GM23248 (cell line): ENCODE measurements around the gene ST13. TPM values are rescaled to one million over a fixed set of nuclear protein-coding genes. Genes with fewer than 3 reads are reported as not detected.

Source experiments
- DNase-seq: peaks from one replicate; pipeline ENCODE4 v3.0.0-alpha.2; 2015
- H2AFZ ChIP-seq: fragments of 200-600 bp; sonication (generic); 2 replicates; pipeline ENCODE4 v1.6.1; 2016; ENCODE audit warnings: antibody characterized with exemption
- H3F3A ChIP-seq: fragments of 200-600 bp; sonication (generic); 2 replicates; pipeline ENCODE4 v1.6.1; 2016; ENCODE audit warnings: mild to moderate bottlenecking, antibody characterized with exemption, mixed run types; ENCODE audit not compliant: insufficient read depth
- H3K27ac ChIP-seq: fragments of 200-600 bp; sonication (generic); 2 replicates; pipeline ENCODE4 v1.5.1; 2016; ENCODE audit warnings: mild to moderate bottlenecking
- H3K27me3 ChIP-seq: fragments of 200-600 bp; sonication (generic); replicated peaks from 2 replicates; pipeline ENCODE4 v1.6.1; 2016; ENCODE audit warnings: mild to moderate bottlenecking; ENCODE audit not compliant: insufficient read depth
- H3K36me3 ChIP-seq: fragments of 200-600 bp; sonication (generic); 2 replicates; pipeline ENCODE4 v1.6.1; 2016; ENCODE audit warnings: low read depth, mild to moderate bottlenecking
- H3K4me1 ChIP-seq: fragments of 200-600 bp; sonication (generic); 2 replicates; pipeline ENCODE4 v1.6.1; 2016; ENCODE audit warnings: mild to moderate bottlenecking; ENCODE audit not compliant: insufficient read depth
- H3K4me2 ChIP-seq: fragments of 200-600 bp; sonication (generic); one replicate; pipeline ENCODE4 v1.6.1; 2016; ENCODE audit warnings: mild to moderate bottlenecking; ENCODE audit not compliant: unreplicated experiment
- H3K4me3 ChIP-seq: fragments of 200-600 bp; sonication (generic); 2 replicates; pipeline ENCODE4 v1.5.1; 2016; ENCODE audit warnings: mild to moderate bottlenecking
- H3K79me2 ChIP-seq: fragments of 200-600 bp; sonication (generic); 2 replicates; pipeline ENCODE4 v1.6.1; 2016; ENCODE audit warnings: mild to moderate bottlenecking; ENCODE audit not compliant: insufficient read depth
- H3K9ac ChIP-seq: fragments of 200-600 bp; sonication (generic); 2 replicates; pipeline ENCODE4 v1.6.1; 2016; ENCODE audit warnings: mild to moderate bottlenecking
- H3K9me2 ChIP-seq: fragments of 200-600 bp; sonication (generic); 2 replicates; pipeline ENCODE4 v1.6.1; 2016; ENCODE audit warnings: mixed run types, mild to moderate bottlenecking, moderate library complexity; ENCODE audit not compliant: insufficient read depth
- H3K9me3 ChIP-seq: fragments of 200-600 bp; sonication (generic); one replicate; pipeline ENCODE4 v1.6.1; 2017; ENCODE audit warnings: low read depth
- H4K20me1 ChIP-seq: fragments of 200-600 bp; sonication (generic); 2 replicates; pipeline ENCODE4 v1.6.0; 2016; ENCODE audit not compliant: insufficient read depth
- EZH2 ChIP-seq: fragments of 200-600 bp; sonication (generic); IDR thresholded peaks from 2 replicates; pipeline ENCODE4 v1.6.1; 2018; ENCODE audit warnings: antibody characterized with exemption, mild to moderate bottlenecking; ENCODE audit not compliant: insufficient read depth, poor library complexity, severe bottlenecking
- EZH2phosphoT487 ChIP-seq: fragments of 200-600 bp; sonication (generic); IDR thresholded peaks from 2 replicates; pipeline ENCODE4 v1.6.1; 2018; ENCODE audit warnings: antibody characterized with exemption, moderate library complexity, mild to moderate bottlenecking, low read depth; ENCODE audit not compliant: insufficient read depth
- WGBS, 2 experiments: methylation state at CpG; one replicate each; pipeline ENCODE4 v1.1.6; 2015 to 2017; ENCODE audit warnings: low lambda C conversion rate in 2 of 2, low coverage in 1 of 2; ENCODE audit errors: missing lambda C conversion rate in 2 of 2; 5-methylcytosine and 5-hydroxymethylcytosine counted together
- in situ Hi-C: fragments of 300-500 bp; cut with MboI; formaldehyde crosslinking; loops from 2 replicates; pipeline ENCODE4 v1.15.0; 2020
- polyA plus RNA-seq: library from polyadenylated mRNA; unstranded; fragments of >200 nt; fragmentation: Nextera tagmentation; extraction: Ambion mirVana; gene quantifications from 2 replicates; pipeline ENCODE4 v1.2.1, GENCODE V29; 2016
- total RNA-seq: library from RNA; depleted of rRNA; stranded (reverse); fragments of >200 nt; shearing (Covaris generic); gene quantifications from 2 replicates; pipeline ENCODE4 v1.2.3, GENCODE V29; 2014

Gene ST13
- total and polyA plus RNA-seq, 2 experiments from 2014 or later: 141 to 161 TPM

GRCh38 chr22:40862013-40862412, 5.6 kb upstream of the ST13 start, which contains the start of gene DNAJB7:
DNAJB7 (minus strand) TSS chr22:40862113; CDS start chr22:40861994, 119 bp downstream.
- Histone ChIP-seq H3F3A (peaks cover 16% of the 10 kb centered on the region; the same call in 1 of the 2 replicates), H2AFZ (no peak within 1 kb of the TSS), H4K20me1 (no peaks in the 10 kb centered on the region), H3K79me2 (peaks cover 99% of the 10 kb centered on the region), H3K4me2 (no peak within 1 kb of the TSS), H3K27me3 (no peaks in the 10 kb centered on the region), H3K9me2 (no peaks in the 10 kb centered on the region), H3K27ac (no peak within 1 kb of the TSS), H3K9me3 (no peaks in the 10 kb centered on the region), H3K4me3 (no peak within 1 kb of the TSS), H3K36me3 (peaks cover 8% of the 10 kb centered on the region; the same call in 1 of the 2 replicates), H3K4me1 (peaks cover 22% of the 10 kb centered on the region), H3K9ac (no peak within 1 kb of the TSS)
- no peak for DNase-seq
- in situ Hi-C loops: no loop called here
- WGBS, 2 experiments: 97 to 99% methylated on average over 3 of the region's 3 CpGs
- TF ChIP-seq EZH2phosphoT487 (no peak), EZH2 (no peak)

GRCh38 chr22:40857309-40857855, 943 bp upstream of the ST13 start:
- in situ Hi-C loops: no loop called here
- peak overlapping the region; percentile 99 for H3K27ac ChIP-seq
- no peaks in the 10 kb centered on the region for H3K9me2 ChIP-seq
- peak overlapping the region; percentile 92 for H2AFZ ChIP-seq
- H3K36me3 ChIP-seq: peaks cover 8% of the 10 kb centered on the region; the same call in 1 of the 2 replicates
- H3K27me3 ChIP-seq: no peaks in the 10 kb centered on the region
- peak; percentile 49 for DNase-seq
- peak overlapping the region; percentile 84 for H3K4me2 ChIP-seq
- WGBS, 2 experiments: 2% methylated on average over 18 of the region's 18 CpGs
- H3F3A ChIP-seq: peaks cover 30% of the 10 kb centered on the region; the same call in 1 of the 2 replicates
- H3K9me3 ChIP-seq: no peaks in the 10 kb centered on the region
- H3K79me2 ChIP-seq: peaks cover 95% of the 10 kb centered on the region
- peaks cover under 1% of the 10 kb centered on the region; the same call in 1 of the 2 replicates for H4K20me1 ChIP-seq
- no peak for TF ChIP-seq EZH2phosphoT487
- TF ChIP-seq EZH2: no peak
- peaks cover 50% of the 10 kb centered on the region for H3K4me1 ChIP-seq
- peak overlapping the region; percentile 100 for H3K4me3 ChIP-seq
- peak overlapping the region; percentile 100 for H3K9ac ChIP-seq

DNA sequence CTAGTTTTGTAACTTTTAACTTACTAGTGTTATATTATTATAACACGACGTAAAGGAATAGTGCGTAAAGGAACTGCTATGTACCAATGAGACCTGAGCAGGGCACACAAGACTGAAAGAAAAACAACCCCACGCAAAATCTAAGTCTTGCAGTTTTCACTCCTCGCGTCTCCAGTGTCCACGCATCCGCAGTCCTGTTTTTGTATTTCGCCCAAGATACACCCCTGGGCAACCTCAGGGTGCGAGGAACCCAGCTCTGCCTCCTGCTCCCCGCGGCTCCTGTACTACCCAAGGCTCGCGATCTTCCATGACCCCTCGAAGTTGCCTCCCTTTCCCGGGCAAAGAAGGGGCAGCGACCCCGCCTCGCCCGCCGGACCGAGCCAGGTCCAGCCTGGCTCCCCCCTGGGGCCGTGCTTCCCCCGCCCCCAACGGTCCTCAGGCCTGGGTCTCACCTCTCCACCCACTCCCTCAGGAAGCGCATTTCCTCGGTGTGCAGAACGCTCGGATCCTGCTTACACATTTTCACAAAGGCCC, 393 bp downstream of the ST13 start:
- Histone ChIP-seq H3K79me2 (peaks cover 95% of the 10 kb centered on the region), H3K27me3 (no peaks in the 10 kb centered on the region), H3K27ac (peak overlapping the region; percentile 99), H3F3A (peaks cover 26% of the 10 kb centered on the region; the same call in 1 of the 2 replicates), H3K9me2 (no peaks in the 10 kb centered on the region), H3K9ac (peak overlapping the region; percentile 100), H3K4me1 (peaks cover 46% of the 10 kb centered on the region), H3K9me3 (no peaks in the 10 kb centered on the region), H3K4me2 (peak overlapping the region; percentile 86), H2AFZ (peak overlapping the region; percentile 92), H3K4me3 (peak overlapping the region; percentile 100), H4K20me1 (peaks cover 6% of the 10 kb centered on the region; the same call in 1 of the 2 replicates), H3K36me3 (no peaks in the 10 kb centered on the region)
- in situ Hi-C loops: no loop called here
- peak; percentile 69 for DNase-seq
- WGBS, 2 experiments: 1 to 2% methylated on average over 24 to 29 of the region's 29 CpGs
- TF ChIP-seq EZH2phosphoT487 (no peak), EZH2 (no peak)

DNA sequence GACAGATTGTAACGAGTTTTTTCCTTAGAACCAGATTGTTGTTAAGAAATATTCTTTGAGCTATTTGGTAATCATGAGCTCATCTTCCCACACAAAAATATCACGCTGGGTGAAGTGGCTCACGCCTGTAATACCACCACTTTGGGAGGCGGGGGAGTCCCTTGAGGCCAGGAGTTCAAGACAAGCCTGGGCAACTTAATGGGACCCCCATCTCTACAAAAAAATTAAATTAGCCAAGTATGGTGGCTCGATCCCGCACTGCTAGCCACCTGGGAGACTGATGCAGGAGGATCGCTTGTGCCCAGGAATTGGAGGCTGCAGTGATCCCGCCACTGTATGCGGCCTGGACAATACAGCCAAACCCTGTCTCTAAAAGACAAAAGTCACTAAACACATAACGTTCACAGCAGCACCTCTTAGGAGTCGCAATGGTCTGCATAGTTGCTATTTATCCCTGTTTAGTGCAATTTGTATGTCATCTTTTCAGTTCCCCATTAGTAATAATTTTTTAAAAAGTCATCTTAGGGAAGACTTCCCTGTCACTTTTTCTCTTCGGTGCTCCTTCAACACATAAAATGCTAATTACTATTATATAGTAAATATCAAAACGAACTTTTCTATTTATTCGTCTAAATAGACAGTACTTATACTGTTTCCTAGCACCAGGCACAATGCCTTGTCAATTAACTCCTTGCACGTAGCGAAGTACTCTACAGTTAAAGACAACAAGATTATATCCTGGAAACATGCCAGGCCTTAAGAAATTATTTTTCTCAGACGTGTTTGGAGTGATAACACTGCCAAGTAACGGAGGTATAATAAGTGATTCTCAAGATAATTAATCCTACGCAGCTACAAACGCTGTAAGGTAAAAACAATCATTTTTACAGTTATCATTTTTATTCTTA, 1.1 kb downstream of the ST13 start:
- H4K20me1 ChIP-seq: peaks cover 6% of the 10 kb centered on the region; the same call in 1 of the 2 replicates
- H3K4me2 ChIP-seq: peak overlapping the region; percentile 86
- H3K9me2 ChIP-seq: no peaks in the 10 kb centered on the region
- peaks cover 20% of the 10 kb centered on the region; the same call in 1 of the 2 replicates for H3F3A ChIP-seq
- in situ Hi-C loops: no loop called here
- TF ChIP-seq EZH2 (no peak), EZH2phosphoT487 (no peak)
- no peaks in the 10 kb centered on the region for H3K9me3 ChIP-seq
- H3K4me3 ChIP-seq: peak overlapping the region; percentile 100
- H2AFZ ChIP-seq: peak overlapping the region; percentile 92
- H3K36me3 ChIP-seq: no peaks in the 10 kb centered on the region
- H3K27me3 ChIP-seq: no peaks in the 10 kb centered on the region
- peak overlapping the region; percentile 99 for H3K27ac ChIP-seq
- H3K79me2 ChIP-seq: peaks cover 95% of the 10 kb centered on the region
- H3K4me1 ChIP-seq: peaks cover 42% of the 10 kb centered on the region
- peak overlapping the region; percentile 100 for H3K9ac ChIP-seq
- WGBS, 2 experiments: 15 to 17% methylated on average over 20 of the region's 20 CpGs
- peak; percentile 82 for DNase-seq
